PC-9 (cell line): Measurements from ENCODE around the gene RPS27A.

ENCODE experiments used
- EZH2 ChIP-seq: fragments of 200-600 bp; sonication (generic); IDR thresholded peaks from 2 replicates; pipeline ENCODE4 v1.8.0; 2017; ENCODE audit warnings: antibody characterized with exemption, low read depth
- TF ChIP-seq, protein P1 (sequence below): fragments of 200-600 bp; sonication (generic); conservative IDR thresholded peaks from 2 replicates; pipeline ENCODE4 v1.6.1; 2017; ENCODE audit warnings: mixed run types, antibody characterized with exemption, mild to moderate bottlenecking, moderate library complexity

GRCh38 chr2:55269645-55269990 lies 37.1 kb downstream of the RPS27A start:
- TF ChIP-seq, protein P1, sequence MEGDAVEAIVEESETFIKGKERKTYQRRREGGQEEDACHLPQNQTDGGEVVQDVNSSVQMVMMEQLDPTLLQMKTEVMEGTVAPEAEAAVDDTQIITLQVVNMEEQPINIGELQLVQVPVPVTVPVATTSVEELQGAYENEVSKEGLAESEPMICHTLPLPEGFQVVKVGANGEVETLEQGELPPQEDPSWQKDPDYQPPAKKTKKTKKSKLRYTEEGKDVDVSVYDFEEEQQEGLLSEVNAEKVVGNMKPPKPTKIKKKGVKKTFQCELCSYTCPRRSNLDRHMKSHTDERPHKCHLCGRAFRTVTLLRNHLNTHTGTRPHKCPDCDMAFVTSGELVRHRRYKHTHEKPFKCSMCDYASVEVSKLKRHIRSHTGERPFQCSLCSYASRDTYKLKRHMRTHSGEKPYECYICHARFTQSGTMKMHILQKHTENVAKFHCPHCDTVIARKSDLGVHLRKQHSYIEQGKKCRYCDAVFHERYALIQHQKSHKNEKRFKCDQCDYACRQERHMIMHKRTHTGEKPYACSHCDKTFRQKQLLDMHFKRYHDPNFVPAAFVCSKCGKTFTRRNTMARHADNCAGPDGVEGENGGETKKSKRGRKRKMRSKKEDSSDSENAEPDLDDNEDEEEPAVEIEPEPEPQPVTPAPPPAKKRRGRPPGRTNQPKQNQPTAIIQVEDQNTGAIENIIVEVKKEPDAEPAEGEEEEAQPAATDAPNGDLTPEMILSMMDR = no peak
- no peak for TF ChIP-seq EZH2
